HL-60 (cell line): ENCODE data around the gene PPM1H.

Experiments
- CTCF ChIP-seq: IDR thresholded peaks from one replicate; pipeline ENCODE4 v1.5.1; 2011; ENCODE audit warnings: low read length, control low read depth, inconsistent platforms; ENCODE audit not compliant: insufficient read depth
- GABPA ChIP-seq: IDR thresholded peaks from 2 replicates; pipeline ENCODE4 v1.6.1; 2012; ENCODE audit warnings: low read depth
- POLR2AphosphoS5 ChIP-seq: IDR thresholded peaks from 2 replicates; pipeline ENCODE4 v1.6.1; 2012; ENCODE audit warnings: low read depth
- REST ChIP-seq: IDR thresholded peaks from 2 replicates; pipeline ENCODE4 v1.6.1; 2012; ENCODE audit warnings: low read depth; ENCODE audit not compliant: insufficient replicate concordance

GRCh38 chr12:62686938-62687337, 248.0 kb downstream of the PPM1H start:
- TF ChIP-seq CTCF (no peak), POLR2AphosphoS5 (no peak), REST (no peak), GABPA (no peak)
